ENCODE measurements around the gene UNC93A.
"Not testable (repeated sequence)": the region's sequence is repeated elsewhere in the genome, so short reads cannot be mapped to it uniquely, and the experiment has no call there.

UNC93A gene

DNA sequence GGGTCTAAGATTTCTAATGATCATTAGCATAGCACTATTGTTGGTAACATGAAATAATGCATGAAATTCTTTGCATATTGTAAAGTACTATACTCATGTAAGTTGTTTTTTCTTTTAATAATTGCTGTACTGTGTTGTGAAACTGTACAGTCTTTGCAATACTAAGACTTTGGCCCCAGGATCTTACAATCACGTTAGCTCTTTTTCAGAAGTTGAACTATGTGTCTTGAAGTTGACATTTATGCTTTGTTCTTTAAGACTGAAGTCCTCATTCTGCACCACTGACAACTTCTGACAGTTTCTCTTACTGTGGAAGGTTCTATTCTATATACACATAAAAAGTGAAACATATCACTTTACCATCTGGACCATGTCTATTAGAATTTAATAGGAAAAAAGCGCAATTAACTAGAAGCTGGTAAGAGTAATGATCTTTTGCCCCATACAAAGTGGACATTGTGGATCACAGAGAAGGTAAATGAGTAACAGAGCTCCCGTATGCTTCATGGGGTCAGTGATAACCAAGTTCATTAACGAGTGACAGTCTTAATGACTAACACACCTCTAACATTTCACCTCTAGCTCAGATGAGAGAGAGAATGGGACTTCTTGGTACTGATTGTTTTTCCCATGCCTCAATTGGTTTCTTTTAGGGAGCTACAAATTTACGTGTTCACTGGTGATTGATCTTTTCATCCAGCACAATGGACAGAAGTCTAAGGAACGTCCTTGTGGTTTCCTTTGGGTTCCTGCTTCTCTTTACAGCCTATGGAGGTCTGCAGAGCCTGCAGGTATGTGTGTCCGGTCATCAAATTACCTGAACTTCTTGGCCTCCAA, at the start of gene UNC93A:
TSS of gene UNC93A (plus strand) at position 530 of the 837 bp plus-strand sequence. CDS start at position 705, 175 bp downstream.
- no peak for DNase-seq (ENCODE audit: low read depth)

DNA sequence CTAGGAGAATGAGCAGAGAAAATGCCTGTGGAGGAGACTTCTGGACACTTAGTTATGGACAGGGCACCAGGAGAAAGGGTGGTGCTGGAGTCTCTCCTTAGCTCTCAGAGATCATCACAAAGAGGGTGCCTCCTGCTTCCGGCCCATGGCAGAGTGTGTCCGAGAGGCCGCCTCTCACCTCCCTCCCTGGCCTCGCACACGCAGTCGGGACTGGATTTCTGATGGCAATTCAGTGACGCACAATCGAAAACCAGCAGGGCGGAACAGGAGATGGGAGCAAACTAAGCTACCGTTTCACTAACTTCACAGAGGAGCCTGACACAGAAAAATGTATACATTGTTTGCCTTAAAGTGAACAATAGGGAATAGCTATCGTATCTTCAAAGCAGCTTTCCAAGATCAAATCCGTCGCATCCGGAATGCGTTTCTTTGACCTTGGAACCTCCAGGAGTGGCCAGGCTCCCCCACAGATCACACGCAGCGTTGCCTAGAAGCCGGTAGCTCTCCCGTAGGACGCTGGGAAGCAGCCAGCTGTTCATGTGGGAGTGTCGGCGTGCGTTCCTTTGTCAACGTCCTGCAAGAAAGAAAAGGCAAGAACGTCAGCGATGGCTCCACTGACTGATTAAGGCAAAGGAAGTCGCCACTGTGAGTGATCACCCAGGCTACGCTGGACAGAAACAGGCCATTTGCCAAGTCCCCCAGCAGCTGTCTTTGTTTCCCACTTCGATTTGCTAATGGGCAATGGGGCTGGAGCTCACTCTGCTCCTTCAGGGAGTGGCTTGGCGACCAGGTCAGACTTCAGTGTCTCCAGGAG, 49.6 kb upstream of the UNC93A start:
- not testable (repeated sequence) for DNase-seq (ENCODE audit: low read depth)

- DNase-seq (ENCODE audit: low read depth): not testable (repeated sequence)
Measured at GRCh38 chr6:167242135-167242506, 49.0 kb upstream of the UNC93A start.

DNA sequence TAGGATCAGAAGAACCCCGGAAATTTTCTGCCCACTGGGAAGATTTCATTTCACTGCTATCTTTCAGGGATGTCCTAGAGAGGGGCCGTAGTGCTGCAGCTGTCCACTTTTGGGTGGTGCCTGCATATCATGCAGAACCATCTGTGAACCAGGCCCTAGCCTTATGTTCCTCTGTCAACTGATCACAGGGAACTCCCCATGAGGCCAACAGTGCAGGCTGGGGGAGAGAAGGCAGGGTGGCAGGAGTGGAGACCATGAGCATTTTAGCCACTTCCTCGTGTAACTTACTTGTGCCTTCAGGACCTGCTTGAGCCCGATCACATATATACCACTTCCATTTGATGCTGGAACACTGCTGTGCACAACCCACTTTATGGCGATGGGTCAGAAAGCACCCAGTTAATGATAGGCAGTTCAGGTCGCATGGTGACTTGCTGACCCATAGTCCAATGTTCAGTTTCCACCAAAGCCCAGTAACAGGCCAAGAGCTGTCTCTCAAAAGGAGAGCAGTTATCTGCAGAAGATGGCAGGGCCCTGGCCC, 48.5 kb upstream of the UNC93A start:
- DNase-seq (ENCODE audit: low read depth): not testable (repeated sequence)

GRCh38 chr6:167244064-167244960, 46.8 kb upstream of the UNC93A start:
- no peak for DNase-seq (ENCODE audit: low read depth)

DNA sequence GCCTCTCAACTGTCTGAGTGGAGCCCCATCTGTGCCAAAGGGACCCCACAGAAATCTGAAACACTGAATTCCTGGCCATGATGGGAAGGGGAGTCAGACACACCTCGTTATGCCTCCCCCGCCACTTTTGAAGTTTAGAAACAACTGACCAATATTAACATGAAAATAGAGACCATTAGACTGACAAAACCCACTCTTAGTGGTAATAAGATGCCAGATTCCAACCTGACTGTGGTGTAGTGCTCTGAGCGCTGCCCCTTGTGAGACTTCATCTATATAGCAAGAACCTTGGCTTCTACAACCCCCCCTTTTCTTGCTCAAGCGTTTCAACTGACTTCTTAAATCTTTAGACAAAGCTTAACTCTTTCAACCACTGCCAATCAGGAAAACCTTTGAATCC, 46.1 kb upstream of the UNC93A start:
- DNase-seq (ENCODE audit: low read depth): no peak

GRCh38 chr6:167245591-167245990, 45.5 kb upstream of the UNC93A start:
- no peak for DNase-seq (ENCODE audit: low read depth)

- no peak for DNase-seq (ENCODE audit: low read depth)
Measured at GRCh38 chr6:167247814-167248595, 43.1 kb upstream of the UNC93A start.

GRCh38 chr6:167248878-167249455, 42.1 kb upstream of the UNC93A start:
- DNase-seq (ENCODE audit: low read depth): not testable (repeated sequence)

- no peak for DNase-seq (ENCODE audit: low read depth)
Measured at GRCh38 chr6:167252271-167252670, 38.8 kb upstream of the UNC93A start.

DNA sequence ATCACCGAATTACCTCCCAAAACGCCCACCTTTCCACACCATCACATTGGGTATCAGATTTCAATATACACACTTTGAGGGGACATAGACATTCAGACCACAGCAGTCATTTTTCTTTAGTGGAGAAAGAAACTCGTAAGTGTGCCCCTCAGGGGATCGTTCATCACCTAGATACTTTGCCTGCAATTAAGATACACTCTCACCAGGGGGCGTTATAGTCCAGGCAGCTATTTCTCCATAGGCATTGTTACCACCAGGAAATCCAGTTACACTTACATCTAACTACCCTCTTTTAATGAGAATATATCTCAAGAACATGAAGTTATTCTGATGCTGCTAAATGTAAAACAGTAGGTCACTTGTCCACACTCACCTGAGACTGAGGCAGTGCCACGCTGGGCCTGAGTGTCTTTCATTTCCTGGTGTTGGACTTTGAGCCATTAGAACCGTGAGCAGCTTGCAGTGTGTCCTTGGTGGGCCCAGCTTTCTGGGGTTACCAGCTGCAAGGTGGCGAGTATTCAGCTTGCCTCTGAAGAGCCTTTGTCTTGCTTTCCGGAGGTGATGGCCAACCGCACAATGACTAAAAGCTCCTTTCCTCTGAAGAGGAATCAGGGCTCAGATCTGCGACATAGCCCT, 35.1 kb upstream of the UNC93A start:
- DNase-seq (ENCODE audit: low read depth): no peak

DNA sequence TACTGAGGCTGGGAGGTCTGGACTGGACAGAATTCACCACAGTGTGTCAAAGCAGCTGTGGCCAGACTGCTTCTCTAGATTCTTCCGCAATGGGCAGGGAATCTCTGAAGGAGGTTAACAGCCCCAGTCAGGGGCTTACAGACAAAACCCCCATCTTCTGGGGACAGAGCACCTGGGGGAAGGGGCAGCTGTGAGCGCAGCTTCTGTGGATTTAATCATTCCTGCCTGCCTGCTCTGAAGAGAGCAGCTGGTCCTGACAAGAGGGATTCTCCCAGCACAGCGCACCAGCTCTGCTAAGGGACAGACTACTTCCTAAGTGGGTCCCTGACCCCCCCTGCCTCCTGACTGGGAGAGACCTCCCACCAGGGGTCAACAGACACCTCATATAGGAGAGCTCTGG, 32.5 kb upstream of the UNC93A start:
- DNase-seq (ENCODE audit: low read depth): no peak

- not testable (repeated sequence) for DNase-seq (ENCODE audit: low read depth)
Measured at GRCh38 chr6:167266057-167266829, 24.9 kb upstream of the UNC93A start.

- no peak for DNase-seq (ENCODE audit: low read depth)
Measured at GRCh38 chr6:167266830-167267555, 24.1 kb upstream of the UNC93A start.

DNA sequence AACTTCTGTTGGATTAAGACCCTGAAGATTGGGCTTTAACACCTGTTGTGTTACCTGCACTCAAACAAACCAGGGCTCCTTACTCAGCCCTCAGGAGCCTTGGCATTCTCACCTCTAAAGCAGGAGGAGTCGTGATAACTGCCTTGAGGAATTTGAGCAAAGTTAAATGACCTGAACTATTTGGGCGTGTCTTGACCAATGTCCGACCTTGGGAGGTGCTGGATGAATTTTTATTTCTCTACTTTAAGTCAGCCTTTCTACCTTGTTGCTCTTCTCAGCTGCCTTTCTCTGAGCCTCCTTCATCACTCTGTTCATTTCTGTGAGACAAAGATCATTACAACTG, 23.6 kb upstream of the UNC93A start:
- DNase-seq (ENCODE audit: low read depth): not testable (repeated sequence)

DNA sequence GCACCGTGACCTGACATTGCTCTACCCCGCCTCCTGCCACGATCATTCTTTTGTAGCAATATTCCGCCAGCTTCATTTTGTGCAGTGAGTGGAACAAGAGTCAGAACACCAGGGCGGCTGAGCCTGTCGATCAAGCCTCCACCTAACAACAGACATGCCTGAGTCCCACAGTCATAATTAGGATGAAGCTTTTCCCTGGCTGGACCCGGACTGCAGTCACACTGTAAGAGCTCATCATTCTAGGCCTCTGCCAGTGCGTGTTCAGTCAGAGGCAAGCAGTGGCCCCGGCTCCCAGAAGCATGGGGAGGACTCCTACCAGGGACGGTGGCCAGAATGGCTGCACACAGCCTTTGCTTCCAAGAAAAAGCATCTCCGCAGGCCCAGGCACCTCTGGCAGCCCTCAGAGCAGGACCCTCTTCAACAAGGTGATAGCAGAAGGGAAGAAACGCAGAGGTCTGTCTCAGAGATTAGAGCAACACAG, 23.2 kb upstream of the UNC93A start:
- DNase-seq (ENCODE audit: low read depth): no peak

GRCh38 chr6:167268683-167269280, 22.3 kb upstream of the UNC93A start:
- DNase-seq (ENCODE audit: low read depth): no peak
